HCT116 (cell line): ENCODE measurements around the gene SFTPD. TPM values are rescaled to one million over a fixed set of nuclear protein-coding genes. Genes with fewer than 3 reads are reported as not detected.

Experiments used
- ATAC-seq: fragments of 200-7000 bp; cut with Tn5 transposase; 2 replicates; pipeline ENCODE4 v1.9.1; 2020; ENCODE audit warnings: mild to moderate bottlenecking, moderate library complexity
- BruUV-seq: library from RNA; stranded (reverse); fragments of 400-500 nt; replicated peaks from 2 replicates; lab custom pipeline; 2021; lab: Mats Ljungman, UMichigan
- CTCF ChIA-PET: fragments of 300-600 bp; sonication (Branson Sonifier 250); formaldehyde crosslinking; loops from one replicate; lab custom pipeline; 2021; ENCODE audit warnings: antibody characterized with exemption; lab: Charles Lee
- POLR2A ChIA-PET: fragments of 300-600, 350-600 bp; sonication (Branson Sonifier 250); formaldehyde crosslinking; loops from one replicate; lab custom pipeline; 2021; ENCODE audit warnings: antibody characterized with exemption; lab: Charles Lee
- RAD21 ChIA-PET, 2 experiments: fragments of 300-600 bp; sonication (Branson Sonifier 250); formaldehyde crosslinking; loops; one replicate each; lab custom pipeline; 2023; ENCODE audit warnings: low total read pairs in 2 of 2; ENCODE audit not compliant: uncharacterized antibody in 2 of 2, unreplicated experiment in 2 of 2, low non-redundant PET in 1 of 2; lab: Charles Lee
- DNase-seq: peaks from one replicate; pipeline ENCODE4 v3.0.0-alpha.2; 2010; ENCODE audit warnings: low read depth, low spot score
- H2AFZ ChIP-seq: fragments of 200-600 bp; shearing (Covaris generic), sonication (generic); 2 replicates; pipeline ENCODE4 v1.6.1; 2017; ENCODE audit warnings: low read depth, mixed run types, mixed read lengths, antibody characterized with exemption, low read length; ENCODE audit not compliant: poor library complexity, severe bottlenecking
- H3K27ac ChIP-seq: 2 replicates; pipeline ENCODE4 v1.5.1; 2012; ENCODE audit warnings: low read depth, low read length
- H3K27me3 ChIP-seq: fragments of 200-600 bp; sonication (generic); 2 replicates; pipeline ENCODE4 v1.6.1; 2016; ENCODE audit warnings: mixed run types, low read length, mixed read lengths; ENCODE audit not compliant: insufficient read depth
- H3K36me3 ChIP-seq, 2 experiments: fragments of 200-500 bp in 1 of 2; fragments of 200-600 bp in 1 of 2; sonication (Bioruptor generic) in 1 of 2; sonication (generic) in 1 of 2; 2 replicates each; pipeline versions ENCODE4 v1.5.1 to v1.6.1; 2014 to 2016; ENCODE audit warnings: low read length in 2 of 2, inconsistent platforms in 1 of 2, mixed read lengths in 1 of 2, mixed run types in 1 of 2; ENCODE audit not compliant: insufficient read depth in 2 of 2, control insufficient read depth in 1 of 2
- H3K4me1 ChIP-seq, 2 experiments: fragments of 200-600 bp in 1 of 2; sonication (generic) in 1 of 2; 2 replicates each; pipeline versions ENCODE4 v1.5.1 to v1.6.1; 2012 to 2017; ENCODE audit warnings: low read length in 2 of 2, inconsistent platforms in 1 of 2, mild to moderate bottlenecking in 1 of 2, mixed read lengths in 1 of 2, mixed run types in 1 of 2, moderate library complexity in 1 of 2; ENCODE audit not compliant: insufficient read depth in 2 of 2, control insufficient read depth in 1 of 2
- H3K4me2 ChIP-seq: fragments of 200-600 bp; sonication (generic); 2 replicates; pipeline ENCODE4 v1.6.1; 2017; ENCODE audit warnings: mixed run types, low read length, mixed read lengths
- H3K4me3 ChIP-seq, 2 experiments: fragments of 200-600 bp in 1 of 2; sonication (generic) in 1 of 2; replicated peaks in 1 of 2; 2 replicates each; pipeline ENCODE4 v1.5.1; 2011 to 2016; ENCODE audit warnings: low read length in 2 of 2, control low read depth in 1 of 2, low read depth in 1 of 2, mild to moderate bottlenecking in 1 of 2, mixed read lengths in 1 of 2, mixed run types in 1 of 2
- H3K79me2 ChIP-seq: fragments of 200-600 bp; sonication (generic); 2 replicates; pipeline ENCODE4 v1.6.1; 2017; ENCODE audit warnings: mild to moderate bottlenecking, mixed run types, low read length, moderate library complexity, mixed read lengths; ENCODE audit not compliant: insufficient read depth
- H3K9ac ChIP-seq: fragments of 200-600 bp; sonication (generic); 2 replicates; pipeline ENCODE4 v1.6.1; 2016; ENCODE audit warnings: low read length, mixed read lengths
- H3K9me2 ChIP-seq: fragments of 200-600 bp; sonication (generic), shearing (Covaris generic); 2 replicates; pipeline ENCODE4 v1.6.1; 2017; ENCODE audit warnings: mixed run types, mild to moderate bottlenecking, moderate library complexity; ENCODE audit not compliant: insufficient read depth
- H3K9me3 ChIP-seq, 2 experiments: fragments of 200-500 bp in 1 of 2; fragments of 200-600 bp in 1 of 2; sonication (Bioruptor generic) in 1 of 2; sonication (generic) in 1 of 2; 2 replicates each; pipeline ENCODE4 v1.6.1; 2014 to 2017; ENCODE audit warnings: low read length in 2 of 2, mixed read lengths in 2 of 2, inconsistent platforms in 1 of 2, low read depth in 1 of 2, mild to moderate bottlenecking in 1 of 2, mixed run types in 1 of 2, moderate library complexity in 1 of 2; ENCODE audit not compliant: control insufficient read depth in 1 of 2, insufficient read depth in 1 of 2
- H4K20me1 ChIP-seq: fragments of 200-600 bp; sonication (generic), shearing (Covaris generic); 2 replicates; pipeline ENCODE4 v1.6.1; 2017; ENCODE audit warnings: mixed run types, mild to moderate bottlenecking, moderate library complexity; ENCODE audit not compliant: insufficient read depth
- CBX3 ChIP-seq: IDR thresholded peaks from 2 replicates; pipeline ENCODE4 v1.6.1; 2012; ENCODE audit warnings: low read depth
- EZH2 ChIP-seq: fragments of 200-600 bp; sonication (generic); IDR thresholded peaks from 2 replicates; pipeline ENCODE4 v1.6.1; 2017; ENCODE audit warnings: antibody characterized with exemption, mixed run types
- FOSL1 ChIP-seq: IDR thresholded peaks from 2 replicates; pipeline ENCODE4 v1.6.1; 2012; ENCODE audit warnings: low read depth
- MAX ChIP-seq: IDR thresholded peaks from 2 replicates; pipeline ENCODE4 v1.6.1; 2012
- POLR2A ChIP-seq: IDR thresholded peaks from 2 replicates; pipeline ENCODE4 v1.7.0; 2011; ENCODE audit warnings: borderline replicate concordance; ENCODE audit not compliant: insufficient read depth, insufficient read length; ENCODE audit errors: extremely low read depth
- POLR2AphosphoS5 ChIP-seq: IDR thresholded peaks from 2 replicates; pipeline ENCODE4 v1.6.1; 2011; ENCODE audit warnings: mild to moderate bottlenecking, low read depth, low read length, moderate library complexity
- RAD21 ChIP-seq: IDR thresholded peaks from 2 replicates; pipeline ENCODE4 v1.6.1; 2012; ENCODE audit warnings: low read depth, mild to moderate bottlenecking
- SIN3A ChIP-seq: IDR thresholded peaks from 2 replicates; pipeline ENCODE4 v1.6.1; 2012; ENCODE audit warnings: low read depth
- SP1 ChIP-seq: IDR thresholded peaks from 2 replicates; pipeline ENCODE4 v1.6.1; 2012; ENCODE audit warnings: low read depth
- TCF7L2 ChIP-seq: IDR thresholded peaks from 2 replicates; pipeline ENCODE4 v1.7.0; 2011; ENCODE audit warnings: borderline replicate concordance, inconsistent platforms; ENCODE audit not compliant: insufficient read depth, insufficient read length; ENCODE audit errors: extremely low read depth
- YY1 ChIP-seq: IDR thresholded peaks from 2 replicates; pipeline ENCODE4 v1.6.1; 2011; ENCODE audit warnings: low read length, low read depth, moderate library complexity, mild to moderate bottlenecking; ENCODE audit not compliant: insufficient replicate concordance; ENCODE audit errors: extremely low read depth
- ZBTB33 ChIP-seq: IDR thresholded peaks from 2 replicates; pipeline ENCODE4 v1.6.1; 2011; ENCODE audit warnings: mild to moderate bottlenecking, low read length, moderate library complexity; ENCODE audit not compliant: insufficient replicate concordance; ENCODE audit errors: extremely low read depth
- ZFX ChIP-seq: fragments of 450-650 bp; IDR thresholded peaks from 2 replicates; pipeline ENCODE4 v1.6.1; 2017
- ZNF274 ChIP-seq: fragments of 200-500 bp; sonication (Bioruptor generic); IDR thresholded peaks from 2 replicates; pipeline ENCODE4 v1.6.1; 2014; ENCODE audit warnings: mild to moderate bottlenecking, low read depth, low read length, inconsistent platforms
- intact Hi-C: fragments of 100-400 bp; cut with micrococcal nuclease; formaldehyde crosslinking; loops from 2 replicates; pipeline ENCODE4 v1.10.0; 2022
- total RNA-seq: library from RNA; stranded (reverse); gene quantifications from one replicate; pipeline ENCODE4 v1.2.1, GENCODE V29; 2021; ENCODE audit not compliant: unreplicated experiment
- TF ChIP-seq, protein P1 (sequence below): IDR thresholded peaks from 2 replicates; pipeline ENCODE4 v1.6.1; 2012
- TF ChIP-seq, protein P2 (sequence below): IDR thresholded peaks from 2 replicates; pipeline ENCODE4 v1.6.1; 2012; ENCODE audit warnings: low read depth

The SFTPD gene
- total RNA-seq, 1 experiment from 2014 or later: 0.66 TPM

DNA sequence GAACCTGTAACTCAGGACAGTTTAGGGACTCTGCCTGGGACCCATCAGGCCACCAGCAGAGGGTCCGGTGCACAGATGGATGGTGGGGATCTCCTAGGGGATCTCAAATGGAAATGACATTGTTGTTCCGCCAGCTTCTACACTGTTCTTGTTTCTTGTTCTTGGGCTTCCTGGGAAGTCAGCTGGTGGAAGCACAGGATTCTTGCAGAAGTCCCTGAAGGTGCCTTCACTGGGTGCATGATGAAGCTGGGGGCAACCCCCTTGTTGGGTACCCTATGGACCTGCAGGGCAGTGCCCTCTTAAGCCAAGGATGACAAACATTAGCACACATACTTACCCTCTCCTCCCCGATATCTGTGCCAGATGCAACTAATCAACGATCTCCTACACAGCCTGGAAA, 18.6 kb downstream of the SFTPD start:
- H3K27me3 ChIP-seq: 0 out of 2 replicates have a peak, but pooled peaks cover 5% of the 10 kb centered on the region
- no peak overlapping the region for H3K4me2 ChIP-seq
- H3K9ac ChIP-seq: no peak overlapping the region
- no peak overlapping the region for H2AFZ ChIP-seq
- RAD21 ChIA-PET: no interaction called here
- no peaks in the 10 kb centered on the region for H4K20me1 ChIP-seq
- ATAC-seq: no peak
- H3K9me2 ChIP-seq: no peaks in the 10 kb centered on the region
- TF ChIP-seq POLR2A (no peak), CBX3 (no peak), ZBTB33 (no peak), YY1 (no peak), SIN3A (no peak), EZH2 (no peak), FOSL1 (no peak), MAX (no peak), ZNF274 (no peak), POLR2AphosphoS5 (no peak), ZFX (no peak), RAD21 (no peak), SP1 (no peak), TCF7L2 (no peak)
- TF ChIP-seq, protein P1, sequence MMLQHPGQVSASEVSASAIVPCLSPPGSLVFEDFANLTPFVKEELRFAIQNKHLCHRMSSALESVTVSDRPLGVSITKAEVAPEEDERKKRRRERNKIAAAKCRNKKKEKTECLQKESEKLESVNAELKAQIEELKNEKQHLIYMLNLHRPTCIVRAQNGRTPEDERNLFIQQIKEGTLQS: no peak
- TF ChIP-seq, protein P2, sequence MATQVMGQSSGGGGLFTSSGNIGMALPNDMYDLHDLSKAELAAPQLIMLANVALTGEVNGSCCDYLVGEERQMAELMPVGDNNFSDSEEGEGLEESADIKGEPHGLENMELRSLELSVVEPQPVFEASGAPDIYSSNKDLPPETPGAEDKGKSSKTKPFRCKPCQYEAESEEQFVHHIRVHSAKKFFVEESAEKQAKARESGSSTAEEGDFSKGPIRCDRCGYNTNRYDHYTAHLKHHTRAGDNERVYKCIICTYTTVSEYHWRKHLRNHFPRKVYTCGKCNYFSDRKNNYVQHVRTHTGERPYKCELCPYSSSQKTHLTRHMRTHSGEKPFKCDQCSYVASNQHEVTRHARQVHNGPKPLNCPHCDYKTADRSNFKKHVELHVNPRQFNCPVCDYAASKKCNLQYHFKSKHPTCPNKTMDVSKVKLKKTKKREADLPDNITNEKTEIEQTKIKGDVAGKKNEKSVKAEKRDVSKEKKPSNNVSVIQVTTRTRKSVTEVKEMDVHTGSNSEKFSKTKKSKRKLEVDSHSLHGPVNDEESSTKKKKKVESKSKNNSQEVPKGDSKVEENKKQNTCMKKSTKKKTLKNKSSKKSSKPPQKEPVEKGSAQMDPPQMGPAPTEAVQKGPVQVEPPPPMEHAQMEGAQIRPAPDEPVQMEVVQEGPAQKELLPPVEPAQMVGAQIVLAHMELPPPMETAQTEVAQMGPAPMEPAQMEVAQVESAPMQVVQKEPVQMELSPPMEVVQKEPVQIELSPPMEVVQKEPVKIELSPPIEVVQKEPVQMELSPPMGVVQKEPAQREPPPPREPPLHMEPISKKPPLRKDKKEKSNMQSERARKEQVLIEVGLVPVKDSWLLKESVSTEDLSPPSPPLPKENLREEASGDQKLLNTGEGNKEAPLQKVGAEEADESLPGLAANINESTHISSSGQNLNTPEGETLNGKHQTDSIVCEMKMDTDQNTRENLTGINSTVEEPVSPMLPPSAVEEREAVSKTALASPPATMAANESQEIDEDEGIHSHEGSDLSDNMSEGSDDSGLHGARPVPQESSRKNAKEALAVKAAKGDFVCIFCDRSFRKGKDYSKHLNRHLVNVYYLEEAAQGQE: no peak
- peaks cover 0 to 5% of the 10 kb centered on the region in 2 experiments; a peak in 1 of 4 replicates for H3K4me1 ChIP-seq
- no peak overlapping the region for H3K4me3 ChIP-seq
- CTCF ChIA-PET: no interaction called here
- H3K79me2 ChIP-seq: no peaks in the 10 kb centered on the region
- POLR2A ChIA-PET: no interaction called here
- no peak overlapping the region for H3K27ac ChIP-seq
- no peaks in the 10 kb centered on the region for H3K9me3 ChIP-seq
- no peaks in the 10 kb centered on the region for H3K36me3 ChIP-seq
- no TSS peak for BruUV-seq
- no peak for DNase-seq
- intact Hi-C loops: no loop called here
